ENCODE data around the gene SH3PXD2A.

DNA sequence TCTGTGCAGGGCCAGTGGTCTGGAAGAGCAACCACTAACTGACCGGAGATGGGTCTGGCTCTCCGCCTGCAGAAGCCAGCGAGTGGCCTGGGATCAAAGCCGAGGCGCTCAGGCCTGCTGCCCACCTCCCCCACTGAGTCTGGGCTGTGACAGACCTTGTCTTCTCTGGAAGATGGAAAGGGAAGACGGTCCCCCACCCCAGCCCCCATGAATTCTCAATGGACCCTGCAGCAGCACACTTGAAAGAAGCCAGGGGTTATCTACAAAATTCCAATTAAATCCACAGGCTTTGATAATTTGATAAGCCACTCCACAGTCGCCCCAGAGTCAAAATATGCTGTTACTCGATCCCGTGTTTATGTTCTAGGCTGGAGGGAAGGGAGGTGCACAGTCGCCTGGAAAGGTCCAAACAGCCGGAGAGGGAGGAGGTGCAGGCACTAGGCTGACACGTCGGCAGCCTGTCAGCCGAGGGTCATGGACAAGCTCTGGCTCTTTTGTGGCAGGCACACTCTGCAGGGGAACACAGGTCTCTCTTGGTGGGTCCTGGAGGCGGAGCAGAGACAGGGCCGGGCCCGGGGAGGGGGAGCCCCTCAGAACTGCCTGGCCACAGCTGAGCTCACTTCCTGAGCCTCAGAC lies 134.9 kb downstream of the SH3PXD2A start:
- TF ChIP-seq, protein P1, sequence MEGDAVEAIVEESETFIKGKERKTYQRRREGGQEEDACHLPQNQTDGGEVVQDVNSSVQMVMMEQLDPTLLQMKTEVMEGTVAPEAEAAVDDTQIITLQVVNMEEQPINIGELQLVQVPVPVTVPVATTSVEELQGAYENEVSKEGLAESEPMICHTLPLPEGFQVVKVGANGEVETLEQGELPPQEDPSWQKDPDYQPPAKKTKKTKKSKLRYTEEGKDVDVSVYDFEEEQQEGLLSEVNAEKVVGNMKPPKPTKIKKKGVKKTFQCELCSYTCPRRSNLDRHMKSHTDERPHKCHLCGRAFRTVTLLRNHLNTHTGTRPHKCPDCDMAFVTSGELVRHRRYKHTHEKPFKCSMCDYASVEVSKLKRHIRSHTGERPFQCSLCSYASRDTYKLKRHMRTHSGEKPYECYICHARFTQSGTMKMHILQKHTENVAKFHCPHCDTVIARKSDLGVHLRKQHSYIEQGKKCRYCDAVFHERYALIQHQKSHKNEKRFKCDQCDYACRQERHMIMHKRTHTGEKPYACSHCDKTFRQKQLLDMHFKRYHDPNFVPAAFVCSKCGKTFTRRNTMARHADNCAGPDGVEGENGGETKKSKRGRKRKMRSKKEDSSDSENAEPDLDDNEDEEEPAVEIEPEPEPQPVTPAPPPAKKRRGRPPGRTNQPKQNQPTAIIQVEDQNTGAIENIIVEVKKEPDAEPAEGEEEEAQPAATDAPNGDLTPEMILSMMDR (IDR thresholded peaks at IDR 0.05) = no peak
- TF ChIP-seq EZH2 (IDR thresholded peaks at IDR 0.05; ENCODE audit: borderline replicate concordance, insufficient read depth, low read depth, low read length, poor library complexity, severe bottlenecking) = no peak
